NCI-H187 treated with DMSO at 0.1 percent for 48 hours (cell line): ENCODE data around the gene COL19A1.

Experiments used
- DNase-seq: peaks from one replicate; lab custom pipeline; 2025; lab: John Stamatoyannopoulos, UW

Gene COL19A1

GRCh38 chr6:70125602-70126001 is 259.2 kb downstream of the COL19A1 start:
- DNase-seq = no peak

- no peak for DNase-seq
These were observed 263.0 kb downstream of the COL19A1 start for GRCh38 chr6:70129341-70129740.

GRCh38 chr6:70130865-70131264 is 264.5 kb downstream of the COL19A1 start:
- DNase-seq = no peak

GRCh38 chr6:70131528-70131927 is 265.2 kb downstream of the COL19A1 start:
- DNase-seq = no peak

- no peak for DNase-seq
These were observed 266.9 kb downstream of the COL19A1 start for GRCh38 chr6:70133246-70133645.

DNA sequence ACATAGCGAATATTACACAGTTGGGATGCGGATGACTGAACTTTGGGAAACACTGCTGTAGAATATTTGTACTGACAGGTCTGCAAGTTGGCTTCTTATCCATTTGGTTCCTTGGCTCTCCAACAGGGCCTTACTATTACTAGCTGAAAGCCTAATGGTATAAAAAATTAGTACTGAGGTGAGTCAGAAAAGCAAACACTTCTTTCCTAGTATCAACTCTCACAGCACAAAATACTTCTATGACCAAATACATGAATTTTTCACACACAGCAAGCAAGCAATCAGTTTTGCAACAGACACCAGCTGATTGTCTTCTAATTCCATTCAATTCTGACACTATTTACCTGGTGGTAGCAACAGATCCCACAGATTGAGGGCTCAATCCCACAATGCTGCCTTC is 268.2 kb downstream of the COL19A1 start:
- no peak for DNase-seq

DNA sequence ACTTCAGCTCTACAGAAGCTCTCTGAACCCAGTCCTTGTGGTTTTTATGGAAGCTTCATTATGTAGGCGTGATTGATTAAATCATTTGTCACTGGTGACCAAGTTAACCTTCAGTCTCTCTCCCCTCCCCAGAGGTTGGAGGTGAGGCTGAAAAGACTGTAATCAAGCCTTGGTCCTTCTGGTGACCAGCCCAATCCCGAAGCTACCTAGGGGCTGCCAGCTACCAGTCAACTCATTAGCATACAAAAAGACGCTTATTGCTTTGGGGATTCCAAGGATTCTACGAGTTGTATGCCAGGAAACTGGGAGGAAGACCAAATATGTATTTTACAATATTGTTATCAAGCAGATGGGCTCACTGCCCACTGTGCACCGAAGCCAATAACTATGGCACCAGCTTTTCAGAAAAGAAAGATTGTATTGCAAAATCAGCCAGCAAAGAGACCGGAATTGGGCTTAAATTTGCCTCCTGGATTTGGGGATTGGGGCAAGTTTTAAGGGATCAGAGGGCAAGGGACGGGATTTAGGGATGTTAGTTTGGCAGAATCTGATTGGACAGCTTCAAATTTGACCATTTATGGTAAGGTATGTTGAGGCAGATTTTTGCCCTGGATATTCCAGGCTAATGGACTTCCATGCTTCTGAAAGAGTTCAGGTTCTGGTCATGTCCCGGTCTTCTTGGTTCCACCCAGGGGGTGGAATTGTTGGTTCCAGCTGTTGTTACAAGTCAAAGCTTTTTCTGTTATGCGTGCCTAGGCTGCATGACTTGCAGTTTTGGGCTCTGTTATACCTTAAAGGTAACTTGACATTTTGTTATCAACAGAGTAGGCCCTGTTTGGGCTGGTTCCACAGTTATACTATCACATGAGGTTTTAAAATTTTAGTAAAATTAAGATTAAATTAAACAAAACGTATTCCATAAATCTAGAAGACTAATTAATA is 269.1 kb downstream of the COL19A1 start:
- no peak for DNase-seq

DNA sequence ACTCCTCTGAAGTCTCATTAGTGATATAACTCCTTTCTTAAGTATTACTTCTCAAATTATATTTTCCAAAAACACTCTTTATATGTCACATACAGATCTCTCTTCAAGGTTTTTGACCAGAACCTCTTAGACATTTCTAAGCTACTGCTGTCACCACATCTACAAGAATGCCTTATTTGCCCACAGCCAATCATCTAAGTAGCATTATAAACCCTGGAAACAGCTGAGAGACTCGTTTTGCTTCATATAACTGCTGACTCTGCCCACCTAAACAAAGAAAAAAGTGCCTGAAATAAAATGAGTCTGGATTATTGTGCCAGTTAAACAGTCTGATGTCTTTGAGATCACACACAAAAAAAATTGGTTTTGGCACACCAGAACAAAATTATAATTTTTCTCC is 270.6 kb downstream of the COL19A1 start:
- no peak for DNase-seq

DNA sequence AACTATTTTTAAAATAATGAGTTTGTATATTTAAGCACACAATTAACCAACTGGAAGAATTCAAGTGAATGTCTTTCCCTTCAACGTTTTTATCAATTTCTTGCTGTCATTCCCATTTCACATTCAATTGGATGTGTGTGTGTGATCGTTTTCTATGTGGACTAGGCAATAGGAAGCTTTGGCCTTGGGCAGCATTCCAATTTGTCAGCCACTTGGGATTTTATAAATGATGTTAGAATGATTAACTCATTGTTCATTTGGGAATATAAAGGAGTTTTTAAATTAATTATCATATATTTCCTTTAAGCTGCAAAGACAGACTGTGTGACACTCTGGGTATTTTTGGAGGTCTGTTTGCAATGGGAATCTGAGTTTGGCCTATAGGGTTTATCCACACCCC is 274.1 kb downstream of the COL19A1 start:
- DNase-seq = no peak

- DNase-seq = no peak
These were observed 275.7 kb downstream of the COL19A1 start for GRCh38 chr6:70142034-70142433.

GRCh38 chr6:70145178-70145577 is 278.8 kb downstream of the COL19A1 start:
- DNase-seq = no peak

DNA sequence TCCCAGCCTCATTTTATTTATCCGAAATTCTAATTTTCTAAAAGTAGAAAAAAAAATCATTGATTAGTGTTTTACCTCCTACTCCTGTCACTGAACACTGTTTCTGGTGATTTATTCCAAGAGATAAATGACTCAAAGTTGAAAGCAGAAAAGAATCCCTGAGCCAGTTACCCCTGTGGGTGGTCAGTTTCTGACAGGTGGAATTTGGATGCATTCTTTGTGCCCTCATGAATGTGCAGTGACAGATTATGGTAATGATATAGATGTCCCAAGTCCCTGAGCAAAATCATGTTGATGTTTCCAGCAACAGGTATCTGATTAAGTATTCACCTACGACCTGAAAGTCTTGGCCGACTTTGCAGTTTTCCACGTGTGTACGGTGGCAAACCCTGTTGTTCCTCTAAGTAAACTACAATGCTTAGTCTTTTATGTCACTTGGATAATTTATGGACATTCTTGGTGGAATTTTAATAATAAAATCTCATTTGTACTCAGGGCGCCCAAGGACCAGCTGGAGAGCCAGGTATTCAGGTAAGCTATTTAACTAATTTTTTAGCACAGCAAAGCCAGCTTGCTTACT is 282.9 kb downstream of the COL19A1 start:
- DNase-seq = no peak

- DNase-seq = no peak
These were observed 284.2 kb downstream of the COL19A1 start for GRCh38 chr6:70150521-70150920.

GRCh38 chr6:70151616-70152015 is 285.3 kb downstream of the COL19A1 start:
- no peak for DNase-seq

DNA sequence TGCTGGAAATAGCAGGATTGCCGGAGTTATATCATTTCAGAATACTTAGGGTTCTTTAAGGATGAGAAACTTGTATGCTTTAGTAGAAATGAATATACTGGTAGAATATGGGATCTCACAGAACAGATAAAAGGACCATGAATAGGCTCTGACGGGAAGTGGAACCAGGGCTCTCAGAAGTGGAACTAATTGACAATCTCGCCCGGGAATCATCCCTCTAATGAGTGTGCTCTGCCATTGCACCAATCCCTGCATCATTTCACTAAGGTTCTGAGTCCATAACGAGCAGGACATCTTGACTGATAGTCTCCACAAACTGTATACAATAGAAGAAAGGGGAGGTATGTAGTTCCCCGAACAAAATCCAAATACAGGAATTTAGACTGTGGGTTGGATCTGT is 286.4 kb downstream of the COL19A1 start:
- no peak for DNase-seq

GRCh38 chr6:70157086-70157485 is 290.7 kb downstream of the COL19A1 start:
- no peak for DNase-seq

DNA sequence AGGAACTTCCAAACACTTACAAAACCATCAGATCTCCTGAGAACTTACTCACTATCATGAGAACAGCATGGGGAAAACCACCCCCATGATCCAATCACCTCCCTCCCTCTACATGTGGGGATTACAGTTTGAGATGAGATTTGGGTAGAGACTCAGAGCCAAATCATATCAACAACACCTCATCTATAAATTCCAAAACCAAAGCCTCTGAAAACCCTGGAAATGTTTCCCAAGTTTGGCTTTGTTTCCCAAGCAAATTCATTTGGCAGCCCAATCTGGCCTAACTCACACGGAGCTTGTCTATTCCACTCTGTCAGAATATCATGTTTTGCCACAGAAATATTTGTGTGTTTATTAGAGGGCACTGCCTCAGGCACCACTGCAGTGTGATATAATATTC is 293.9 kb downstream of the COL19A1 start:
- no peak for DNase-seq

GRCh38 chr6:70162972-70163371 is 296.6 kb downstream of the COL19A1 start:
- DNase-seq = no peak

DNA sequence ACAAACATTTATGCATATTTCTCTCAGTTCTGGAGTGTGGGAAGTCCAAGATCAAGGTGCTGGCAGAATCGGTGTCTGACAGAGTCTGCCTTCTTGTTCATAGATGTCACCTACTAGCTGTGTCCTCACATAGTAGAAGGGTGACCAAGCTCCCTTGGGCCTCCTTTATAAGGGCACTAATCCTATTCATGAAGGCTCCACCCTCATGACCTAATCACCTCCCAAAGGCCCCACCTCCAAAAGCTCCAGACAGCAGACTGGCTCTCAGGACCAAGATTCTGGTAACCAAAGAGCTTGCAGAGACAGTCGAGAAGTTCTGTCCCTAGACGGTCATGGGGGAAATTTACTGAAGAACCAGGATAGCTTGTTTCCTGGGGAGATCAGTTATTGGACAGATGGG is 297.4 kb downstream of the COL19A1 start:
- DNase-seq = no peak

DNA sequence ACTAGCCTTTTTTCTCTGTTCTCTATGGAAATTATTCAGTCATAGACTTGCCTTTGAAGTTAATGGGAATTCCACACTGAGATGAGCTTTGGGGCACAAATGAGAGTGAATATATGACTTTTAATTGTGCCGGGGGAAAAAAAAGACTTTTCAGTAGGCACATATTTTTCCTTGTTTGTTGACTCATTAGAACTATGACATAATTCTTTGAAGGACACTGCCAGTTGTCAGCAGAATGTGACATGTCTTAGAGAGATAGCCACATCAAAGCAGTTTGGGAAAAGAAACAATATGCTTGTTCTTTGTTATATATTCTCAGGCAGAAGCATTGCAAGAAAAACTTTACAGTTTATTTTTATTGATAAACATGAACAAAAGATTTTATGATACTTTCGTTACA is 298.2 kb downstream of the COL19A1 start:
- no peak for DNase-seq

DNA sequence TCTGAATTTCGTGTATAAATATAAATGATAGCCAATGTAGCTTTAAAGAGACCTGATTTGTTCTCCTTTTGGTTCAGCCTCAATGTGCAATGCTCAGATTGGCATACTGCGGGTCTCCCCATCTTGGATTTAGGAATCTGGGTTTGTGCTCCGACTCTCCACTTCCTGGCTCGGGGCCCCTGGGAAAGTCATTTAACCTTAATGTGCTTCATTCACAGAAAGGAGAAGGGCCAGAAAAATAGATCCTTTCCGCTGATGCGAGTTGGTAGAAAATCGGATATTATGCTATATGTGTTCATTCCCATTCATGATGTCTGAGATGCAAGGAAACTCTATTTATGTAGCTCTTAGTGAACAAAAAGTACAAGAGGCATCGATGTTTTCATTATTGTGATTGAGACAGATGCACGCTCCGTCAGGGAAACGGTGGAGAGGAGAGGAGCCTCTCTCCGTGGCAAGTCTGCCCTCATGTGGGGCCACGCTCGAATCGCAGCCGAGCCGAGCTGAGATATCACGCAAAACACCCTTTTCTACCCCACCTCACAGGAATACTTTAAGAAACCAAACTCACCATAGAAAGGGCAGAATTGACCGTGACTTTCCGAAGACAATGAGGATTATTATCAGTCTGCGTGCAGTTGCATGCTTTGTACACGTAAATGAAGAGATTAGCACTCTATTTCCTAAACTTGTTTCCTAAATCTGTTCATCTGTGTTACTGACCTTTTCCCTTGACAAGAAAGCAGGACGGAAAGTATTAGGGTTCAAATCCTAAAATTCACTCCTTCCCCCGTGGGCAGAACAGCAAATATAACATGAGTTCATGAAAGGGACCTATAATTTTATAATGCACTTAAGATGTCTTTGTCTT is 300.0 kb downstream of the COL19A1 start:
- DNase-seq = no peak

- no peak for DNase-seq
These were observed 302.5 kb downstream of the COL19A1 start for GRCh38 chr6:70168681-70169377.
